Neural cell (in vitro differentiated cells): ENCODE results near the gene POLL. TPM values are rescaled to one million over a fixed set of nuclear protein-coding genes. Genes with fewer than 3 reads are reported as not detected.

Source experiments
- H2AFZ ChIP-seq: fragments of 200-600, 300-800 bp; sonication (generic), shearing (Covaris generic); 2 replicates; pipeline ENCODE4 v1.6.0; 2014; ENCODE audit warnings: low read depth, mild to moderate bottlenecking, antibody characterized with exemption, low read length, moderate library complexity
- H3F3A ChIP-seq: fragments of 200-600 bp; shearing (Covaris generic); 2 replicates; pipeline ENCODE4 v1.6.1; 2016; ENCODE audit warnings: mild to moderate bottlenecking, moderate library complexity, mixed read lengths, antibody characterized with exemption, low read length; ENCODE audit not compliant: insufficient read depth, poor library complexity, severe bottlenecking
- H3K27ac ChIP-seq: fragments of 200-600, 300-800 bp; sonication (generic), shearing (Covaris generic); 2 replicates; pipeline ENCODE4 v1.5.1; 2014; ENCODE audit warnings: mild to moderate bottlenecking, low read length, moderate library complexity
- H3K27me3 ChIP-seq: fragments of 300-800, 200-600 bp; sonication (generic), shearing (Covaris generic); 2 replicates; pipeline ENCODE4 v1.6.0; 2014; ENCODE audit warnings: mild to moderate bottlenecking, low read depth, low read length, moderate library complexity; ENCODE audit not compliant: insufficient read depth
- H3K36me3 ChIP-seq: fragments of 300-800, 200-600 bp; sonication (generic), shearing (Covaris generic); 2 replicates; pipeline ENCODE4 v1.5.1; 2014; ENCODE audit warnings: mild to moderate bottlenecking, antibody characterized with exemption, low read length, moderate library complexity; ENCODE audit not compliant: insufficient read depth
- H3K4me2 ChIP-seq: fragments of 300-800, 200-600 bp; sonication (generic), shearing (Covaris generic); 2 replicates; pipeline ENCODE4 v1.6.0; 2014; ENCODE audit warnings: mild to moderate bottlenecking, low read length
- H3K4me3 ChIP-seq: fragments of 300-800, 200-600 bp; sonication (generic), shearing (Covaris generic); 2 replicates; pipeline ENCODE4 v1.5.1; 2014; ENCODE audit warnings: mild to moderate bottlenecking, low read length, moderate library complexity
- H3K79me2 ChIP-seq: fragments of 200-600 bp; shearing (Covaris generic); replicated peaks from 2 replicates; pipeline ENCODE4 v1.6.0; 2014; ENCODE audit warnings: mild to moderate bottlenecking, low read length, moderate library complexity; ENCODE audit not compliant: insufficient read depth
- H3K9ac ChIP-seq: fragments of 300-800, 200-600 bp; sonication (generic), shearing (Covaris generic); 2 replicates; pipeline ENCODE4 v1.6.1; 2016; ENCODE audit warnings: mild to moderate bottlenecking, low read length, mixed read lengths
- H3K9me2 ChIP-seq: fragments of 200-600 bp; shearing (Covaris generic); 2 replicates; pipeline ENCODE4 v1.6.1; 2016; ENCODE audit warnings: mild to moderate bottlenecking, low read length, mixed read lengths; ENCODE audit not compliant: insufficient read depth
- H3K9me3 ChIP-seq: fragments of 200-600, 300-800 bp; sonication (generic), shearing (Covaris generic); 2 replicates; pipeline ENCODE4 v1.6.1; 2016; ENCODE audit warnings: mild to moderate bottlenecking, mixed run types, low read length, moderate library complexity, mixed read lengths
- H4K20me1 ChIP-seq: fragments of 200-600 bp; shearing (Covaris generic); 2 replicates; pipeline ENCODE4 v1.6.1; 2016; ENCODE audit warnings: mild to moderate bottlenecking, mixed run types; ENCODE audit not compliant: insufficient read depth
- EP300 ChIP-seq: fragments of 450-650 bp; conservative IDR thresholded peaks from 2 replicates; pipeline ENCODE4 v1.6.1; 2014; ENCODE audit warnings: antibody characterized with exemption, mild to moderate bottlenecking, moderate library complexity; ENCODE audit not compliant: poor library complexity, severe bottlenecking
- EZH2 ChIP-seq: fragments of 200-600, 300-800 bp; shearing (Covaris generic), sonication (generic); IDR thresholded peaks from 2 replicates; pipeline ENCODE4 v1.6.1; 2014; ENCODE audit warnings: antibody characterized with exemption, low read length, borderline replicate concordance, mild to moderate bottlenecking; ENCODE audit not compliant: insufficient read depth, poor library complexity, severe bottlenecking
- MXI1 ChIP-seq: fragments of 450-650 bp; conservative IDR thresholded peaks from 2 replicates; pipeline ENCODE4 v1.6.1; 2014; ENCODE audit warnings: antibody characterized with exemption, mild to moderate bottlenecking; ENCODE audit not compliant: poor library complexity, severe bottlenecking
- POLR2AphosphoS5 ChIP-seq: IDR thresholded peaks from 2 replicates; pipeline ENCODE4 v1.6.1; 2012
- RAD21 ChIP-seq: fragments of 450-650 bp; conservative IDR thresholded peaks from 2 replicates; pipeline ENCODE4 v1.6.1; 2014; ENCODE audit warnings: antibody characterized with exemption, mild to moderate bottlenecking, moderate library complexity
- SMC3 ChIP-seq: fragments of 450-650 bp; conservative IDR thresholded peaks from 2 replicates; pipeline ENCODE4 v1.6.1; 2014; ENCODE audit warnings: antibody characterized with exemption, mild to moderate bottlenecking, moderate library complexity; ENCODE audit not compliant: poor library complexity
- TAF1 ChIP-seq: IDR thresholded peaks from 2 replicates; pipeline ENCODE4 v1.6.1; 2012; ENCODE audit warnings: low read depth
- polyA plus RNA-seq: library from polyadenylated mRNA; depleted of rRNA; stranded (reverse); fragments of >200 nt; gene quantifications from 2 replicates; pipeline ENCODE4 v1.2.3, GENCODE V29; 2014
- TF ChIP-seq, protein P1 (sequence below): fragments of 450-650 bp; IDR thresholded peaks from 2 replicates; pipeline ENCODE4 v1.5.1; 2014; ENCODE audit warnings: antibody characterized with exemption, mild to moderate bottlenecking, moderate library complexity; ENCODE audit not compliant: poor library complexity, severe bottlenecking
- TF ChIP-seq, protein P2 (sequence below): IDR thresholded peaks from 2 replicates; pipeline ENCODE4 v1.6.1; 2012; ENCODE audit warnings: borderline replicate concordance

The POLL gene
- polyA plus RNA-seq, 1 donor from 2014 or later: 23.0 TPM

DNA sequence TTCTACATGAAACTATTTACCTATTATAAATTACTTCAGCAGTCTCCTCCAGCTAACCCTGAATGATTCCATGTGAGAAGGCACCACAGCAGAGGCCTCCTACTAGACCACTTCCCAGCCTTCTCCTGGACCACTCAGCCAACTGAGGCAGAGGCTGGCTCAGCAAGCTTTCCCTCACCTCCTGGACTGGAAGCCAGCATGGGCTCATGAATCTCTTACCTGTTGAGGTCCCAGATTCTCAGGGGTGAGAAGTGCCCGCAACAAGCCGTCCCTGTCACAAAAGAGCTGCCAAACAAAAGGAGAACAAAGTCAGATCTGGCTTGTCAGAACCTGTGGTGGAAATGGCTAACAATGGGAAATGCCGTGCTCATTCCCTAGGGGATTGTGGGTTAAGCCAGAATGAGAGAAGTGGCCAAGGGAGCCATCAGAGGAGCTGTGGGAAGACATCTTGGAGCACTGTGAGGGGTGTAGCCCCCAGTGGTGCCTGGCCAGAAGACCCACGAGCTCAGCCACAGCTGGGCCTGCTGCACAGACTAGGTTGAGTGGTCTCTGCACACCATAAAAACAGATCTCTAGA, 36.6 kb upstream of the POLL start:
- no peaks in the 10 kb centered on the region for H3K79me2 ChIP-seq
- peaks cover 40% of the 10 kb centered on the region for H3K27me3 ChIP-seq
- H3K9ac ChIP-seq: no peak overlapping the region
- no peak overlapping the region for H3K4me2 ChIP-seq
- H3K4me3 ChIP-seq: no peak overlapping the region
- H3K36me3 ChIP-seq: no peaks in the 10 kb centered on the region
- H3K27ac ChIP-seq: no peak overlapping the region
- H3F3A ChIP-seq: no peaks in the 10 kb centered on the region
- H4K20me1 ChIP-seq: no peaks in the 10 kb centered on the region
- H2AFZ ChIP-seq: no peak overlapping the region
- no peaks in the 10 kb centered on the region for H3K9me3 ChIP-seq
- TF ChIP-seq SMC3 (no peak), RAD21 (no peak), EP300 (no peak), POLR2AphosphoS5 (no peak), TAF1 (no peak), EZH2 (no peak), MXI1 (no peak)
- TF ChIP-seq, protein P1, sequence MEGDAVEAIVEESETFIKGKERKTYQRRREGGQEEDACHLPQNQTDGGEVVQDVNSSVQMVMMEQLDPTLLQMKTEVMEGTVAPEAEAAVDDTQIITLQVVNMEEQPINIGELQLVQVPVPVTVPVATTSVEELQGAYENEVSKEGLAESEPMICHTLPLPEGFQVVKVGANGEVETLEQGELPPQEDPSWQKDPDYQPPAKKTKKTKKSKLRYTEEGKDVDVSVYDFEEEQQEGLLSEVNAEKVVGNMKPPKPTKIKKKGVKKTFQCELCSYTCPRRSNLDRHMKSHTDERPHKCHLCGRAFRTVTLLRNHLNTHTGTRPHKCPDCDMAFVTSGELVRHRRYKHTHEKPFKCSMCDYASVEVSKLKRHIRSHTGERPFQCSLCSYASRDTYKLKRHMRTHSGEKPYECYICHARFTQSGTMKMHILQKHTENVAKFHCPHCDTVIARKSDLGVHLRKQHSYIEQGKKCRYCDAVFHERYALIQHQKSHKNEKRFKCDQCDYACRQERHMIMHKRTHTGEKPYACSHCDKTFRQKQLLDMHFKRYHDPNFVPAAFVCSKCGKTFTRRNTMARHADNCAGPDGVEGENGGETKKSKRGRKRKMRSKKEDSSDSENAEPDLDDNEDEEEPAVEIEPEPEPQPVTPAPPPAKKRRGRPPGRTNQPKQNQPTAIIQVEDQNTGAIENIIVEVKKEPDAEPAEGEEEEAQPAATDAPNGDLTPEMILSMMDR: no peak
- TF ChIP-seq, protein P2, sequence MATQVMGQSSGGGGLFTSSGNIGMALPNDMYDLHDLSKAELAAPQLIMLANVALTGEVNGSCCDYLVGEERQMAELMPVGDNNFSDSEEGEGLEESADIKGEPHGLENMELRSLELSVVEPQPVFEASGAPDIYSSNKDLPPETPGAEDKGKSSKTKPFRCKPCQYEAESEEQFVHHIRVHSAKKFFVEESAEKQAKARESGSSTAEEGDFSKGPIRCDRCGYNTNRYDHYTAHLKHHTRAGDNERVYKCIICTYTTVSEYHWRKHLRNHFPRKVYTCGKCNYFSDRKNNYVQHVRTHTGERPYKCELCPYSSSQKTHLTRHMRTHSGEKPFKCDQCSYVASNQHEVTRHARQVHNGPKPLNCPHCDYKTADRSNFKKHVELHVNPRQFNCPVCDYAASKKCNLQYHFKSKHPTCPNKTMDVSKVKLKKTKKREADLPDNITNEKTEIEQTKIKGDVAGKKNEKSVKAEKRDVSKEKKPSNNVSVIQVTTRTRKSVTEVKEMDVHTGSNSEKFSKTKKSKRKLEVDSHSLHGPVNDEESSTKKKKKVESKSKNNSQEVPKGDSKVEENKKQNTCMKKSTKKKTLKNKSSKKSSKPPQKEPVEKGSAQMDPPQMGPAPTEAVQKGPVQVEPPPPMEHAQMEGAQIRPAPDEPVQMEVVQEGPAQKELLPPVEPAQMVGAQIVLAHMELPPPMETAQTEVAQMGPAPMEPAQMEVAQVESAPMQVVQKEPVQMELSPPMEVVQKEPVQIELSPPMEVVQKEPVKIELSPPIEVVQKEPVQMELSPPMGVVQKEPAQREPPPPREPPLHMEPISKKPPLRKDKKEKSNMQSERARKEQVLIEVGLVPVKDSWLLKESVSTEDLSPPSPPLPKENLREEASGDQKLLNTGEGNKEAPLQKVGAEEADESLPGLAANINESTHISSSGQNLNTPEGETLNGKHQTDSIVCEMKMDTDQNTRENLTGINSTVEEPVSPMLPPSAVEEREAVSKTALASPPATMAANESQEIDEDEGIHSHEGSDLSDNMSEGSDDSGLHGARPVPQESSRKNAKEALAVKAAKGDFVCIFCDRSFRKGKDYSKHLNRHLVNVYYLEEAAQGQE: no peak
- no peaks in the 10 kb centered on the region for H3K9me2 ChIP-seq

DNA sequence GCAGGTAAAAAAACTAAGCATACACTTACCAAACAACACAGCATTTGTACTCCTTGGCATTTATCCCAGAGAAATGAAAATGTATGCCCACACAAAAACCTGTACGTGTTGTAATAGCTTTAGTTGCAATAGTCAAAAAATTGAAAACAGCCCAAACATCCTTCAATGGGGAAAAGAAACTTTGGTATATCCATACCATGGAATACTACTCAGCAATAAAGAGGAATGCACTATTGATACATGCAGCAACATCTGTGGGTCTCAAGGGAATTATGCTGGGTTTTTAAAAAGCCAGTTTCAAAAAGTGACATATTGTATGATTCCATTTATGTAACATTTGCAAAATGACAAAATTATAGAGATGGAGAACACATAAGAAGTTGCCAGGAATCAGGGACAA, 35.5 kb upstream of the POLL start:
- no peak overlapping the region for H3K4me3 ChIP-seq
- no peaks in the 10 kb centered on the region for H3K9me3 ChIP-seq
- no peak for TF ChIP-seq EP300
- TF ChIP-seq, protein P1: no peak
- TF ChIP-seq RAD21: no peak
- no peak for TF ChIP-seq EZH2
- TF ChIP-seq SMC3: no peak
- TF ChIP-seq, protein P2: no peak
- no peak for TF ChIP-seq MXI1
- no peak for TF ChIP-seq TAF1
- no peak for TF ChIP-seq POLR2AphosphoS5
- no peaks in the 10 kb centered on the region for H3K9me2 ChIP-seq
- no peaks in the 10 kb centered on the region for H3F3A ChIP-seq
- H3K4me2 ChIP-seq: no peak overlapping the region
- H3K27ac ChIP-seq: no peak overlapping the region
- H4K20me1 ChIP-seq: no peaks in the 10 kb centered on the region
- no peak overlapping the region for H2AFZ ChIP-seq
- no peaks in the 10 kb centered on the region for H3K36me3 ChIP-seq
- peaks cover 38% of the 10 kb centered on the region for H3K27me3 ChIP-seq
- no peak overlapping the region for H3K9ac ChIP-seq
- no peaks in the 10 kb centered on the region for H3K79me2 ChIP-seq
